ENCODE measurements around the gene ARNT2. TPM values are rescaled to one million over a fixed set of nuclear protein-coding genes. Genes with fewer than 3 reads are reported as not detected.

Gene ARNT2
- total and polyA plus RNA-seq, 3 donors from 2014 or later: 34.3 to 58.7 (median 50.2) TPM

- H3K4me1 ChIP-seq: peaks cover 11% of the 10 kb centered on the region
- no peak for TF ChIP-seq POLR2A (IDR thresholded peaks at IDR 0.05)
- TF ChIP-seq CTCF (IDR thresholded peaks at IDR 0.05): no peak
- H3K9me3 ChIP-seq: no peaks in the 10 kb centered on the region
- 89 to 92% methylated on average over 7 to 8 of the region's 8 CpGs for WGBS, 2 donors
- intact Hi-C loops (cut with DNase I; ENCODE audit: low total_unique reads): no loop called here
- no peak for DNase-seq
- no peaks in the 10 kb centered on the region for H3K36me3 ChIP-seq (ENCODE audit: low read depth, missing control alignments)
- H3K4me3 ChIP-seq: no peak overlapping the region
- H3K27me3 ChIP-seq: no peaks in the 10 kb centered on the region
- no peak overlapping the region for H3K27ac ChIP-seq
These were observed 164.1 kb downstream of the ARNT2 start for GRCh38 chr15:80568298-80568697.

- no peak for DNase-seq
These were observed 164.9 kb downstream of the ARNT2 start for GRCh38 chr15:80568876-80569605.

GRCh38 chr15:80569656-80570055 is 165.5 kb downstream of the ARNT2 start:
- DNase-seq: no peak

More at GRCh38 chr15:80568876-80569605, 164.9 kb downstream of the ARNT2 start:
- Histone ChIP-seq H3K27ac (no peak overlapping the region), H3K9me3 (no peaks in the 10 kb centered on the region), H3K36me3 (ENCODE audit: low read depth, missing control alignments) (no peaks in the 10 kb centered on the region), H3K27me3 (no peaks in the 10 kb centered on the region), H3K4me1 (peaks cover 8% of the 10 kb centered on the region), H3K4me3 (no peak overlapping the region)
- TF ChIP-seq POLR2A (IDR thresholded peaks at IDR 0.05) (no peak), CTCF (IDR thresholded peaks at IDR 0.05) (no peak)
- intact Hi-C loops (cut with DNase I; ENCODE audit: low total_unique reads): no loop called here
- WGBS, 2 donors: 90% methylated on average over 19 to 20 of the region's 20 CpGs

GRCh38 chr15:80570553-80570952 is 166.4 kb downstream of the ARNT2 start:
- peak; percentile 4 for DNase-seq
- peaks cover 8% of the 10 kb centered on the region for H3K4me1 ChIP-seq
- intact Hi-C loops (cut with DNase I; ENCODE audit: low total_unique reads): loop anchor here (5.0 kb wide), 1 partner anchor 207 kb away; the partner anchor contains the start of gene CEMIP
- no peak overlapping the region for H3K4me3 ChIP-seq
- H3K36me3 ChIP-seq (ENCODE audit: low read depth, missing control alignments): no peaks in the 10 kb centered on the region
- 75 to 91% methylated on average over 6 of the region's 6 CpGs for WGBS, 2 donors
- no peaks in the 10 kb centered on the region for H3K9me3 ChIP-seq
- TF ChIP-seq POLR2A (IDR thresholded peaks at IDR 0.05): no peak
- TF ChIP-seq CTCF (IDR thresholded peaks at IDR 0.05): no peak
- H3K27ac ChIP-seq: no peak overlapping the region
- no peaks in the 10 kb centered on the region for H3K27me3 ChIP-seq

More at GRCh38 chr15:80569656-80570055, 165.5 kb downstream of the ARNT2 start:
- Histone ChIP-seq H3K4me1 (peaks cover 8% of the 10 kb centered on the region), H3K27me3 (no peaks in the 10 kb centered on the region), H3K4me3 (no peak overlapping the region), H3K27ac (no peak overlapping the region), H3K36me3 (ENCODE audit: low read depth, missing control alignments) (no peaks in the 10 kb centered on the region), H3K9me3 (no peaks in the 10 kb centered on the region)
- TF ChIP-seq CTCF (IDR thresholded peaks at IDR 0.05) (no peak), POLR2A (IDR thresholded peaks at IDR 0.05) (no peak)
- intact Hi-C loops (cut with DNase I; ENCODE audit: low total_unique reads): loop anchor here (5.0 kb wide), 1 partner anchor 208 kb away; the partner anchor contains the start of gene CEMIP
- 96 to 97% methylated on average over 4 of the region's 4 CpGs for WGBS, 2 donors

Measured in testis (tissue), 3 donors.